ENCODE results near the gene SLC26A3.

DNA sequence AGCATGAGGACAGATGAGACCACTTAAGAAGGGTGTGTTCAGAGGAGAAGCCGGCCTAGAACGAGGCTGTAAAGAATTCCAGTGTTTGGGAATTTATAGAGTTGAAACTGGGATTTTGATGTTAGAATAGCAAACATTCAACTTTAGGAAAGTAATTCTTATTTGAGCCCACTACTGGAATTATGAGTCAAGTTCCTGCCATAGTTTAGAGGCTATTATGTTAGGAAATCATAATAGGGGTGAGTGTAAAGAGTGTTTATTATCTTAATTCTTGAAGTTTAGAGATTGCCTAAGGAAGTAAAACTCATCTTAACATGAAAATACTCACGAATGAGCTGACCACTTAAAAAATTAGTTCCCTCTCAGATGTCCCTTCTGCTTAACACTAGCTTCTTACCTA lies 57.0 kb downstream of the SLC26A3 start:
- TF ChIP-seq SUZ12 (IDR thresholded peaks at IDR 0.05) = no peak
- TF ChIP-seq BHLHE40 (IDR thresholded peaks at IDR 0.05; ENCODE audit: borderline replicate concordance) = no peak
- TF ChIP-seq NFRKB (IDR thresholded peaks at IDR 0.05) = no peak
- no peak for TF ChIP-seq L3MBTL2 (conservative IDR thresholded peaks at IDR 0.05)
- TF ChIP-seq SP1 (IDR thresholded peaks at IDR 0.05) = no peak
- TF ChIP-seq FOXA1 (IDR thresholded peaks at IDR 0.05) = no peak
- no peak for TF ChIP-seq TARDBP (IDR thresholded peaks at IDR 0.05)
- no peak for TF ChIP-seq ELF4 (IDR thresholded peaks at IDR 0.05)
- TF ChIP-seq FOXM1 (IDR thresholded peaks at IDR 0.05; ENCODE audit: borderline replicate concordance) = no peak
- no peak for TF ChIP-seq LEF1 (IDR thresholded peaks at IDR 0.05; ENCODE audit: borderline replicate concordance)
- no peak for TF ChIP-seq CTBP1 (IDR thresholded peaks at IDR 0.05; ENCODE audit: borderline replicate concordance)
- TF ChIP-seq ARNT (IDR thresholded peaks at IDR 0.05) = no peak
